Sciatic nerve (tissue), 2 donors: Measurements from ENCODE around the gene TBCA. TPM values are rescaled to one million over a fixed set of nuclear protein-coding genes. Genes with fewer than 3 reads are reported as not detected.
"Not testable (repeated sequence)": the region's sequence is repeated elsewhere in the genome, so short reads cannot be mapped to it uniquely, and the experiment has no call there.

ENCODE experiments used
- ATAC-seq: fragments of 200-7000 bp; cut with Tn5 transposase; one replicate; pipeline ENCODE4 v1.9.1; 2020; ENCODE audit warnings: mild to moderate bottlenecking, moderate library complexity
- DNase-seq: peaks from one replicate; pipeline ENCODE4 v3.0.0-alpha.2; 2020; ENCODE audit warnings: low spot score
- intact Hi-C: fragments of 100-400 bp; cut with DNase I; formaldehyde crosslinking; loops from one replicate; pipeline ENCODE4 v1.14.2; 2022
- total RNA-seq: library from RNA; stranded (reverse); fragmentation: NEBNext Ultra II Directional; extraction: Animal tissue kit (Norgen Biotek cat#: 25700); gene quantifications from one replicate; pipeline ENCODE4 v1.2.1, GENCODE V29; 2021
- donor health status: DM: no; HTN: no; CAD: no.
- donor health status: DM: no; HTN: no; CAD: no.

Gene TBCA
- total RNA-seq, 1 donor from 2014 or later: 127 TPM

GRCh38 chr5:77774981-77775789 is 954 bp downstream of the TBCA start:
- no peak for DNase-seq
- no peak for ATAC-seq
- intact Hi-C loops: no loop called here

DNA sequence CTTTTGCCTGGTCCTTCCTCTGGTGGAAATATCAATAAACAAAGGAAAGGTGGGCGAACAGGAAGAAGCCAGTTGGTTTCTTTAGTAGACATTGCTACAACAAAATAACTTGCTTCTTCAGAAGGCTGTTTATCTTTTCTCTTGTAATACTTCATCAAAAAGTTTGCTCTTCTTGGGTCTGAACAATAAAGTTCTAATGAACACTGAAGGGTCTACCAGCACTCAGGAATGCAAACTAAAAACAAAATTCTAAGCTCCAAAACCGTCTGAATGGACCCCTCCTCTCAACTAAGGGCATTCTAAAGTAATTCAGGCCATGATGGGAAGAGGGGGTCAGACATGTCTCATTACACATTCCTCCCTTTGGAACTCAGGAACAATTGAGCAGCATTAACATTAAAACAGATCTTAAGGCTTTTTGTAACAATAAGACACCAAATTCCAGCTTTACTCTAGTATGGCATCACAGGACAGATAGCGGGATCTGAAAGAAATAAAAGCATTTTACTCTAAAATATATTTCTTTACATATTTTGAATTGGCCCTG is 2.3 kb downstream of the TBCA start:
- intact Hi-C loops: no loop called here
- ATAC-seq (no peak), DNase-seq (no peak)

DNA sequence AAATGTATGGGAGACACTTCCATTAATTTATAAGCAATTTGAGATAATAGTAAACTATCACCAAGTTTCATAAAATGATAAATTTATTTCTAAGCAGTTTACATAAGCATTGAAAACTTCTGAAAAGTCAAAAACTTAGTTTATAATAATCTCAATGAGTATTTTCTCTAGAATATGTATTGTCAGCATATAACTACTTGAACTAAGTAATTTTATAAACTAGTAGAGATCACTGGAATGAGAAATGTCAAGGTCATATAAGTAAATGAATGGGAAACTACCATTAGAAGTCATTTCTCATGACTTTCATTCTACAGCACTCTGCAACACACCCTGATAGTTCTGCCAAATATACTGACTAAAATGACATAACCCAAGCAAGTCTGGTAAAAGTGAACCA is 3.4 kb downstream of the TBCA start:
- intact Hi-C loops: no loop called here
- ATAC-seq: no peak

GRCh38 chr5:77771452-77771851 is 4.7 kb downstream of the TBCA start:
- ATAC-seq (no peak), DNase-seq (no peak)
- intact Hi-C loops: no loop called here

More for the DNA sequence above, 3.4 kb downstream of the TBCA start:
- DNase-seq: no peak

GRCh38 chr5:77770293-77771005 is 5.7 kb downstream of the TBCA start:
- intact Hi-C loops: no loop called here
- no peak for ATAC-seq

GRCh38 chr5:77768978-77769377 is 7.2 kb downstream of the TBCA start:
- intact Hi-C loops: no loop called here
- no peak for ATAC-seq

More at GRCh38 chr5:77770293-77771005, 5.7 kb downstream of the TBCA start:
- no peak for DNase-seq

GRCh38 chr5:77767301-77767700 is 8.8 kb downstream of the TBCA start:
- ATAC-seq: no peak
- no peak for DNase-seq
- intact Hi-C loops: no loop called here

More at GRCh38 chr5:77768978-77769377, 7.2 kb downstream of the TBCA start:
- DNase-seq: no peak

GRCh38 chr5:77761606-77762005 is 14.5 kb downstream of the TBCA start:
- no peak for ATAC-seq
- intact Hi-C loops: no loop called here
- DNase-seq: no peak

DNA sequence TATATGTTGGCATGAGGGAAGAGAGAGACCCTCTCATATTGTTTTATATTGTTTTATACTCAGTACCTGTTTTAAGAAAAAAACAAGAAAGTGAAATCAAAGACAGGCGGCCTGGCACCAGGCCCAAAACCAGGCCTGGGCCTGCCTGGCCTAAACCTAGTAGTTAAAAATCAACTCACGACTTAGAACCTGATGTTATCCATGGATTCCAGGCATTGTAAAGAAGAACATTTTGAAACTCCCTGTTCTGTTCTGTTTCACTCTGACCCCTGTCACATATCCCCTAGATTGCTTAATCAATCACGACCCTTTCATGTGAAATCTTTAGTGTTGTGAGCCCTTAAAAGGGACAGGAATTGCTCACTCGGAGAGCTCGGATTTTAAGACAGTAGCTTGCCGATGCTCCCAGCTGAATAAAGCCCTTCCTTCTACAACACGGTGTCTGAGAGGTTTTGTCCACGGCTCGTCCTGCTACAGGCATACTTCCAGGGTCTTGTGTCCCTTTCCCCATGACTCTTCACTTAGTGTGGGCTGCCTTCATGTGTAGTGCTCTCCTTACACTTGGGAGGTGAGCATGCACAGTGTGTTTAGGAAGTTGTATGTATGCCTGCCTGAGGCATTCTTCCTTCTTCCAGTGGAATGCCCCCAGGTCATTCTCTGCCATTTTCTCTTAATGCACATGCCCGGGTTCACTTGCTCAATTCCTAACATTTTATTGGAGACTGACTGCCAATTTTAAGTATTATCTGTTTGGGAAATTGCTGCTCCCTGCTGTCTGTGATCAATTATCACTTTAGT is 17.8 kb downstream of the TBCA start:
- no peak for ATAC-seq
- no peak for DNase-seq
- intact Hi-C loops: no loop called here

DNA sequence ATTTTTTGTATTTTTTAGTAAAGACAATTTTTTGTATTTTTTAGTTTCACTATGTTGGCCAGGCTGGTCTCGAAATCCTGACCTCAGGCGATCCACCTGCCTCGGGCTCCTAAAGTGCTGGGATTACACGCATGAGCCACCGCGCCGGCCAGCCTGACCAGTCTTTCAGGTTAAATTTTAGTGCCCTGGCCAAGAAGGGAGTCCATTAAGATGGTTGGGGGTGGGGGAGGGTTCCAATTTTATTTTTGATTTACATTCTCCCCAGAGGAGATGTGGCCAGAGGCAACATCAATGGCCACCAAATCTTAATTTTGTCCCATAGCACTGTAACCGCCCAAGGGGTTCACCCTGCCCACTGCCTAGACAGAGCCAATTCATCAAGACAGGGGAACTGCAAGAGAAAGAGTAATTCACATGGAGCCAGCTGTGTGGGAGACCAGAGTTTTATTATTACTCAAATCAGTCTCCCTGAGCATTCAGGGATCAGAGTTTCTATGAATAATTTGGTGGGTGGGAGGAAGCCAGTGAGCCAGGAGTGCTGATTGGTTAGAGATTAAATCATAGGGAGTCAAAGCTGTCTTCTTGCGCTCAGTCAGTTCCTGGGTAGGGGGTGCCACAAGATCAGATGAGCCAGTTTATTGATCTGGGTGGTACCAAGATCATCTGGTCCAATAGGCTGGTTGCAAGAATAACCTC is 24.7 kb downstream of the TBCA start:
- no peak for ATAC-seq
- DNase-seq: no peak
- intact Hi-C loops: no loop called here

- intact Hi-C loops, ATAC-seq, DNase-seq: not testable (repeated sequence)
Measured at GRCh38 chr5:77750928-77751327, 25.2 kb downstream of the TBCA start.

DNA sequence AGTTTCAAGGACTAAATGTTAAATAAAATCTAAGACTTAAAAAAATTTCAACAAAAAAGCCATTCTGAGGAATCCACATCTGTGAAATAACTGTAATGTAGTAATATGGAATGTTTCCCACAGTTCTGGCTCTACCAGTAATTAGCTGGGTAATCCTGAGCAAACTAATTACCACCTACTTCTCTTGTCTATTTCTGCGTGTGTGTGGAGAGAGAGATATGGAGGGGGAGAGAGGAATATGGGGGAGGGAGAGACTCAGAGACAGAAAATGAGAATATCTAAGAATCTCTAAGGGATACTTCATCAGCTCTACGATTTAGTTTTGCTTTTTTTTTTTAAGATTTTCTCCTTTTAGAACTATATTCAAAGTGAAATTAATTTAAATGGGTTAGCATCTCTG is 28.0 kb downstream of the TBCA start:
- ATAC-seq (no peak), DNase-seq (no peak)
- intact Hi-C loops: no loop called here

DNA sequence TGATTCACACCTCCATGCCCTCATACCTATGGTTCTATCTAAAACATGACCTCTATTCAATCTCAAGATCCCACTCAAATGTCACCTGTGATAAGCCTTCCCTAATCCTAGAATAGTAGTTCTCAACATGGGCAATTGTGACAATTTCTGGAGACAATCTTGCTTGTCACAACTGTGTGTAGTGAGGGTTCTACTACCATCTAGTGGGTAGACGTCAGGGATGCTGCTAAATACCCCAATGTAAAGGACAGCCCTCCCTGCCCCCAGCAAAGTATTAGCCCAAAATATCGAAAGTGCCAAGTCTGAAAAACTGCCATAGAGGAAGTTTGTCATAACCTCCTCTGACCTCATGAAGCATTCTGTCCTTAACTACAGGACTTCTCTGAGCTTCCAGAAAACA is 32.0 kb downstream of the TBCA start:
- intact Hi-C loops: no loop called here
- no peak for DNase-seq
- ATAC-seq: no peak

- no peak for DNase-seq
- intact Hi-C loops: no loop called here
- ATAC-seq: no peak
Measured at GRCh38 chr5:77743181-77743580, 33.0 kb downstream of the TBCA start.

DNA sequence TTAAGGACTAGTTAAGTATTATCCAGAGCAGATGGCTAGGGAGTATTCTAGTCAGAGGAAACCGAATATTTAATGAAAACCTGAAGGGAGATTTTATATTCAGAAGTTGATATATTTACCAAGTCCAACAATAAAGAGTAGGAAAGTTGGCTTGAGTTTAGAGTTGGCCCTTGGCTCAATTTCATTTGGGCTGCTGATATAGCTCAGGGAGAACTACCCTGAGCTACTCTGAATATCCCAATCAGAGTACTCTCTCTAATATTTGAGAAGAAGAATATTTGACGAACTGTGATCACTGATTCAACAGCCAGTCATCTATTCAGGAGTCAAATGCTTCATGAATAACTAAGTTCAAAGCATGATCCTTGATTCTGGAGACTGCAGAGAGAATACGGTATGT is 34.5 kb downstream of the TBCA start:
- DNase-seq (no peak), ATAC-seq (no peak)
- intact Hi-C loops: no loop called here

DNA sequence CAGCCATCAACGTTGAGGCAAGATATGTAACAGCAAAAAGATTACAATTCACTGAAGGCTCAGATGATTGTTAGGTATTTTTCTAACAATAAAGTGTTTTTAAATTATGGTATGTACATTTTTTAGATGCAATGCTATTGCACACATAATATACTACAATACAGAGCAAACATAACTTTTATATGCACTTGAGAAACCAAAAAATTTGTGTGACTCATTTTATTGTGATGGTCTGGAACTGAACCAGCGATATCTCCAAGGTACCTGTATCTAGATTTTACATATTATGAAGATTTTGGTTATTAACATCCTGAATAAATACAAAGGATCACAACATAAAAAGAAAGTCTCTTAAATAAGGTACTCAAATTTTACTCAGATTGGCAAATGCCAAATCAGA is 41.3 kb downstream of the TBCA start:
- no peak for ATAC-seq
- intact Hi-C loops: no loop called here
- DNase-seq: no peak

DNA sequence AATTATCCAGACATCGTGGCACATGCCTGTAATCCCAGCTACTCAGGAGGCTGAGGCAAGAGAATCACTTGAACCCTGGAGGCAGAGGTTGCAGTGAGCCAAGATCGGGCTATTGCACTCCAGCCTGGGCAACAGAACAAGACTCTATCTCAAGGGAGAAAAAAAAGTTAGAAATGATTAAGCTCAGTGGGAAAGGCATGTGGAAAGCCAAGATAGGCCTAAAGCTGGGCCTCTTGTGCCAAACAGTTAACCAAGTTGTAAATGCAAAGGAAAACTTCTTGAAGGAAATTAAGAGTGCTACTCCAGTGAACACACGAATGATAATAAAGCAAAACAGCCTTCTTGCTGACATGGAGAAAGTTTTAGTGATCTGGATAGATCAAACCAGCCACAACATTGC is 43.0 kb downstream of the TBCA start:
- ATAC-seq (no peak), DNase-seq (no peak)
- intact Hi-C loops: no loop called here

DNA sequence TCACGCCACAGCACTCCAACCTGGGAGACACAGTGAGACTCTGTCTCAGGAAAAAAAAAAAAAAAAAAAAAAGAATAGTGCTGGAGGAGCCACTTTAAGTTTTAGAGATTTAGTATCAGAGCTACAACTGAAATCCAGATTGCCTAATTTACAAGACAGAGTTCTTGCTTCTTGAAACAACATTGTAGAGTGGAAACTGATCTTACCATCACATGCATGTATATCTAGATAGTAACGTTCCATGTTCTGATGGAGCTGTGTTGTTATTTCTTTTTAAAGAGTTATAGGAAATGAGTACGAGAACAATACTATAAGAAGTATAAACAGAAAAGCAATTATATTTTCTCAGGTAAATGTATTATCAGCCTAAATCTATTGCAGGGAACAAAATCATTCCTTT is 48.9 kb downstream of the TBCA start:
- no peak for ATAC-seq
- no peak for DNase-seq
- intact Hi-C loops: no loop called here

DNA sequence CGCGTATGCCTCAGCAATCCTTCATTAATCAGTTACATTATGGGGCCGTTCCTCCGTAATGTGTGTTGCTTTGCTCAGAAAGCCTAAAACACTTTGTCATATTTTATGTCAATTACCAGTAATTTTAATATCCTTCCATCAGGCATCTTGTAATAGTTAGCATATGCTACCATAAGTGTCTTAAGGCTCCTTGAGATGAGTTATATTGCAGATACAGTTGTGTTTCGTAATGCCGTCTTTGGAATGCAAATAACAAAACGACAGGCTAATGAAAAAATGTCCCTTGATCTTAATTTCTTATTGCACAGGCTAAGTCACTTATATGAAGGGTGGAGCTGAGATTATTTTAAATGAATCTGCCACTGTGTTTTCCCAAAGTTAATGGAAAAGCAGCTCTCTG is 50.5 kb downstream of the TBCA start:
- intact Hi-C loops: no loop called here
- DNase-seq (no peak), ATAC-seq (no peak)
